Activated CD8-positive, alpha-beta T cell treated with anti-CD3 and anti-CD28 coated beads for 36 hours (primary cell): ENCODE results near the gene LTO1. TPM values are rescaled to one million over a fixed set of nuclear protein-coding genes. Genes with fewer than 3 reads are reported as not detected.

Source experiments
- ATAC-seq: fragments of 200-7000 bp; cut with Tn5 transposase; one replicate; pipeline ENCODE4 v1.10.0; 2021; ENCODE audit warnings: mild to moderate bottlenecking, moderate library complexity
- CTCF ChIA-PET: fragments of 350-600 bp; sonication (Branson Sonifier 250); formaldehyde crosslinking; loops from one replicate; lab custom pipeline; 2021; ENCODE audit warnings: antibody characterized with exemption; lab: Charles Lee
- POLR2A ChIA-PET: fragments of 350-600 bp; sonication (Branson Sonifier 250); formaldehyde crosslinking; loops from one replicate; lab custom pipeline; 2021; ENCODE audit warnings: antibody characterized with exemption; lab: Charles Lee
- DNase-seq: peaks from one replicate; pipeline ENCODE4 v3.0.0-alpha.2; 2020
- H3K27ac Mint-ChIP-seq: one replicate; pipeline ENCODE4 v1.8.0; 2021; ENCODE audit warnings: mild to moderate bottlenecking, mixed read lengths
- H3K27me3 Mint-ChIP-seq: one replicate; pipeline ENCODE4 v1.8.0; 2021; ENCODE audit warnings: mixed read lengths
- H3K36me3 Mint-ChIP-seq: one replicate; pipeline ENCODE4 v1.8.0; 2021; ENCODE audit warnings: low read depth, mixed read lengths
- H3K4me1 Mint-ChIP-seq: one replicate; pipeline ENCODE4 v1.8.0; 2021; ENCODE audit warnings: low read depth, mixed read lengths
- H3K4me3 Mint-ChIP-seq: one replicate; pipeline ENCODE4 v1.8.0; 2021; ENCODE audit warnings: mild to moderate bottlenecking, moderate library complexity, mixed read lengths
- H3K9me3 Mint-ChIP-seq: one replicate; pipeline ENCODE4 v1.8.0; 2021; ENCODE audit warnings: mixed read lengths
- CTCF ChIP-seq: fragments of 200-600 bp; IDR thresholded peaks from one replicate; pipeline ENCODE4 v1.8.0; 2022; ENCODE audit warnings: antibody characterized with exemption, mild to moderate bottlenecking
- intact Hi-C: fragments of 100-400 bp; cut with micrococcal nuclease; formaldehyde crosslinking; loops from one replicate; pipeline ENCODE4 v1.10.0; 2022
- total RNA-seq, 2 experiments: library from RNA; stranded (reverse); gene quantifications; one replicate each; pipeline ENCODE4 v1.2.3, GENCODE V29; 2021

LTO1 gene
- total RNA-seq, 2 experiments from 2014 or later, result 14.9 to 15.9 TPM

DNA sequence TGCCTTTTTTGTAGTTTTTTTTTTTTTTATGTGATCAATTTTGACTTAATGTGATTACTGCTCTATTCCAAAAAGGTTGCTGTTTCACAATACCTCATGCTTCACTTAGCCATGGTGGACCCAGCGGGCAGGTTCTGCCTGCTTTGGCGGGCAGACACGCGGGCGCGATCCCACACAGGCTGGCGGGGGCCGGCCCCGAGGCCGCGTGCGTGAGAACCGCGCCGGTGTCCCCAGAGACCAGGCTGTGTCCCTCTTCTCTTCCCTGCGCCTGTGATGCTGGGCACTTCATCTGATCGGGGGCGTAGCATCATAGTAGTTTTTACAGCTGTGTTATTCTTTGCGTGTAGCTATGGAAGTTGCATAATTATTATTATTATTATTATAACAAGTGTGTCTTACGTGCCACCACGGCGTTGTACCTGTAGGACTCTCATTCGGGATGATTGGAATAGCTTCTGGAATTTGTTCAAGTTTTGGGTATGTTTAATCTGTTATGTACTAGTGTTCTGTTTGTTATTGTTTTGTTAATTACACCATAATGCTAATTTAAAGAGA, 21.7 kb downstream of the LTO1 start:
- H3K4me3 Mint-ChIP-seq, result no peak overlapping the region
- ATAC-seq (no peak), DNase-seq (no peak)
- ChIA-PET CTCF (interaction anchor here (0.6 kb wide), 1 partner anchor 11 kb away, joined by 3 read pairs; no protein-coding TSS in a partner anchor), POLR2A (no interaction called here)
- H3K27ac Mint-ChIP-seq, result no peak overlapping the region
- H3K27me3 Mint-ChIP-seq, result no peaks in the 10 kb centered on the region
- H3K36me3 Mint-ChIP-seq, result no peaks in the 10 kb centered on the region
- H3K9me3 Mint-ChIP-seq, result no peaks in the 10 kb centered on the region
- intact Hi-C loops, result no loop called here
- no peak for TF ChIP-seq CTCF
- H3K4me1 Mint-ChIP-seq, result no peaks in the 10 kb centered on the region

DNA sequence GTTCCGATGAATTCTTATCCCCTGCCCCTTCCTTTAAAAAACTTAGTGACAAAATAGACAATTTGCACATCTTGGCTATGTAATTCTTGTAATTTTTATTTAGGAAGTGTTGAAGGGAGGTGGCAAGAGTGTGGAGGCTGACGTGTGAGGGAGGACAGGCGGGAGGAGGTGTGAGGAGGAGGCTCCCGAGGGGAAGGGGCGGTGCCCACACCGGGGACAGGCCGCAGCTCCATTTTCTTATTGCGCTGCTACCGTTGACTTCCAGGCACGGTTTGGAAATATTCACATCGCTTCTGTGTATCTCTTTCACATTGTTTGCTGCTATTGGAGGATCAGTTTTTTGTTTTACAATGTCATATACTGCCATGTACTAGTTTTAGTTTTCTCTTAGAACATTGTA, 22.2 kb downstream of the LTO1 start:
- no peak overlapping the region for H3K4me3 Mint-ChIP-seq
- intact Hi-C loops, result no loop called here
- H3K27me3 Mint-ChIP-seq, result no peaks in the 10 kb centered on the region
- CTCF ChIA-PET, result no interaction called here
- no peak for DNase-seq
- H3K36me3 Mint-ChIP-seq, result no peaks in the 10 kb centered on the region
- H3K27ac Mint-ChIP-seq, result no peak overlapping the region
- H3K9me3 Mint-ChIP-seq, result no peaks in the 10 kb centered on the region
- TF ChIP-seq CTCF, result no peak
- ATAC-seq, result no peak
- POLR2A ChIA-PET, result no interaction called here
- H3K4me1 Mint-ChIP-seq, result no peaks in the 10 kb centered on the region

DNA sequence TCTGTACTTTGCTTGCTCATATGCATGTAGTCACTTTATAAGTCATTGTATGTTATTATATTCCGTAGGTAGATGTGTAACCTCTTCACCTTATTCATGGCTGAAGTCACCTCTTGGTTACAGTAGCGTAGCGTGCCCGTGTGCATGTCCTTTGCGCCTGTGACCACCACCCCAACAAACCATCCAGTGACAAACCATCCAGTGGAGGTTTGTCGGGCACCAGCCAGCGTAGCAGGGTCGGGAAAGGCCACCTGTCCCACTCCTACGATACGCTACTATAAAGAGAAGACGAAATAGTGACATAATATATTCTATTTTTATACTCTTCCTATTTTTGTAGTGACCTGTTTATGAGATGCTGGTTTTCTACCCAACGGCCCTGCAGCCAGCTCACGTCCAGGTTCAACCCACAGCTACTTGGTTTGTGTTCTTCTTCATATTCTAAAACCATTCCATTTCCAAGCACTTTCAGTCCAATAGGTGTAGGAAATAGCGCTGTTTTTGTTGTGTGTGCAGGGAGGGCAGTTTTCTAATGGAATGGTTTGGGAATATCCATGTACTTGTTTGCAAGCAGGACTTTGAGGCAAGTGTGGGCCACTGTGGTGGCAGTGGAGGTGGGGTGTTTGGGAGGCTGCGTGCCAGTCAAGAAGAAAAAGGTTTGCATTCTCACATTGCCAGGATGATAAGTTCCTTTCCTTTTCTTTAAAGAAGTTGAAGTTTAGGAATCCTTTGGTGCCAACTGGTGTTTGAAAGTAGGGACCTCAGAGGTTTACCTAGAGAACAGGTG, 23.1 kb downstream of the LTO1 start:
- Mint-ChIP-seq H3K27ac (no peak overlapping the region), H3K27me3 (no peaks in the 10 kb centered on the region), H3K4me1 (no peaks in the 10 kb centered on the region), H3K36me3 (no peaks in the 10 kb centered on the region), H3K4me3 (no peak overlapping the region), H3K9me3 (no peaks in the 10 kb centered on the region)
- POLR2A ChIA-PET, result no interaction called here
- TF ChIP-seq CTCF, result no peak
- intact Hi-C loops, result no loop called here
- ATAC-seq (no peak), DNase-seq (no peak)
- CTCF ChIA-PET, result no interaction called here

- CTCF ChIA-PET, result no interaction called here
- no peaks in the 10 kb centered on the region for H3K27me3 Mint-ChIP-seq
- POLR2A ChIA-PET, result no interaction called here
- ATAC-seq (no peak), DNase-seq (no peak)
- H3K4me1 Mint-ChIP-seq, result no peaks in the 10 kb centered on the region
- H3K27ac Mint-ChIP-seq, result no peak overlapping the region
- no peaks in the 10 kb centered on the region for H3K9me3 Mint-ChIP-seq
- TF ChIP-seq CTCF, result no peak
- no peaks in the 10 kb centered on the region for H3K36me3 Mint-ChIP-seq
- H3K4me3 Mint-ChIP-seq, result no peak overlapping the region
- intact Hi-C loops, result no loop called here
Observed at GRCh38 chr11:69650832-69651344, 24.3 kb downstream of the LTO1 start.
